Heart left ventricle (tissue), 13 donors: ENCODE results near the gene FKBP4.

ENCODE experiments used
- POLR2A ChIP-seq, 2 donors: fragments of 450-650 bp; IDR thresholded peaks; one replicate each; pipeline ENCODE4 v1.6.1; 2017; ENCODE audit warnings: antibody characterized with exemption in 2 of 2, mild to moderate bottlenecking in 2 of 2, moderate library complexity in 2 of 2
- TF ChIP-seq, protein P1 (sequence below), 12 donors: fragments of 200-600 bp; sonication (generic) in 4 of 12; IDR thresholded peaks; one replicate each; pipeline versions ENCODE4 v1.5.0 to v1.8.0; 2018 to 2022; ENCODE audit warnings: antibody characterized with exemption in 12 of 12, mild to moderate bottlenecking in 5 of 12
- donor health status: ischemic (EF 13 %, LVEDD 7.1; RV severe dilation, severe dysfunction).
- donor health status: DM: no; HTN: yes; CAD: no.
- donor health status: DM: no; HTN: no; CAD: no.
- donor health status: ischemic (EF 25% LVEDD 6.9; RV normal size, moderate dysfunction).
- donor health status: ischemic (EF 25% LVEDD 5.7; RV mildly dilated, moderate dysfunction).
- donor health status: ischemic (EF 35%, LVEDD 5.7; RV mildly dilated, moderate dysfunction).
- donor health status: nonischemic (EF 11% LVEDD 7.7; RV severe dilation, severe dysfunction).
- donor health status: DM: yes; HTN: yes; CAD: no.
- donor health status: PGD.
- donor health status: ischemic (EF 29% LVEDD 5.4; RV normal size, mild dysfunction).
- donor health status: nonischemic (EF 23%, LVEDD 6.1; RV moderate dilation, normal function).

DNA sequence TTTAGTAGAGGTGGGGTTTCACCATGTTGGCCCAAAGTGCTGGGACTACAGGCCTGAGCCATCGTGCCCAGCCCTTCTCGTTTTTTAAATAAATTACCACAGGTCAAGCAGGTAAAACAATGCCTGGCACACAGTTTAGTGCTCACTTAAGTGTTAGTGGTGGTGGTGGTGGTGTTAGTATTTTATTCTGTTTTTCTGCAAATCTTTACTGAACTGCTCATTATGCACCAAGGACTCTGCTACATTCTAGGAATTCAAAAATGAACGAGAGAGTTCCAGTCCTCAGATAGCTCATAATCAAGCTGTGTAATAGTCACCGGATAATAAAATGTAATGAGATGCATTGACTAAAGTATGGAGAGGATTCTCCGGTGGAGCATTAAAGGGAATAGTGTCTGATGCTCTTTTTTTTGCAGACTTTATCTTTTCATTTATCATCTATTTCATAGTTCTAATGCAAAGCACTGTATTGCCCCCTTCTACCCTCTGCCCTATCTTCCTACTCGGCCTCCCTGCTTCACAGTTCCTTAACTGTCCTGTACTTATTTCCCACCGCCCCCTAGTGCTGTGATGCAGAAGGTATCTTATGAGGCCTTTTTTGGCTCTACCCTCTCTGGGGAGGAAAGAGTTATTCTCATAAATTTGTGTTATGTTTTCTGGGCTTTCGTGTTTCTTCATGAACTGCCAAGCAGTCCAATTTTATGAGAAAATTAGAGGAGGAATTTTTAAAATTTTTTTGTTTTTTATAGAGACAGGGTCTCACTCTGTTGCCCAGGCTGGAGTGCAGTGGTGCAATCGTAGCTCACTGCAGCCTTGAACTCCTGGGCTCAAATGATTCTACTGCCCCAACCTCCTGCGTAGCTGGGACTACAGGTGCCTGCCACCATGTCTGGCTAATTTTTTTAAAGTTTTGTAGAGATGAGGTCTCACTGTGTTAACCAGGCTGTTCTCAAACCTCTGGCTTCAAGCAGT is 18.7 kb downstream of the FKBP4 start:
- TF ChIP-seq, protein P1, sequence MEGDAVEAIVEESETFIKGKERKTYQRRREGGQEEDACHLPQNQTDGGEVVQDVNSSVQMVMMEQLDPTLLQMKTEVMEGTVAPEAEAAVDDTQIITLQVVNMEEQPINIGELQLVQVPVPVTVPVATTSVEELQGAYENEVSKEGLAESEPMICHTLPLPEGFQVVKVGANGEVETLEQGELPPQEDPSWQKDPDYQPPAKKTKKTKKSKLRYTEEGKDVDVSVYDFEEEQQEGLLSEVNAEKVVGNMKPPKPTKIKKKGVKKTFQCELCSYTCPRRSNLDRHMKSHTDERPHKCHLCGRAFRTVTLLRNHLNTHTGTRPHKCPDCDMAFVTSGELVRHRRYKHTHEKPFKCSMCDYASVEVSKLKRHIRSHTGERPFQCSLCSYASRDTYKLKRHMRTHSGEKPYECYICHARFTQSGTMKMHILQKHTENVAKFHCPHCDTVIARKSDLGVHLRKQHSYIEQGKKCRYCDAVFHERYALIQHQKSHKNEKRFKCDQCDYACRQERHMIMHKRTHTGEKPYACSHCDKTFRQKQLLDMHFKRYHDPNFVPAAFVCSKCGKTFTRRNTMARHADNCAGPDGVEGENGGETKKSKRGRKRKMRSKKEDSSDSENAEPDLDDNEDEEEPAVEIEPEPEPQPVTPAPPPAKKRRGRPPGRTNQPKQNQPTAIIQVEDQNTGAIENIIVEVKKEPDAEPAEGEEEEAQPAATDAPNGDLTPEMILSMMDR (IDR thresholded peaks at IDR 0.05), result peak in 11 of 12 donors; percentile 29 to 64 (median 55)
- no peak for TF ChIP-seq POLR2A (IDR thresholded peaks at IDR 0.05)
